GM12864 (cell line): ENCODE measurements around the gene ELP2.

Experiments
- DNase-seq: peaks from one replicate; pipeline ENCODE4 v3.0.0-alpha.2; 2011; ENCODE audit warnings: low read depth
- H3K4me3 ChIP-seq: 2 replicates; pipeline ENCODE4 v1.5.1; 2011; ENCODE audit warnings: mild to moderate bottlenecking, low read depth, low read length, control low read depth
- TF ChIP-seq, protein P1 (sequence below): IDR thresholded peaks from 2 replicates; pipeline ENCODE4 v1.5.1; 2011; ENCODE audit warnings: low read depth, mild to moderate bottlenecking, moderate library complexity, low read length, control low read depth, inconsistent platforms; ENCODE audit errors: missing control alignments

Gene ELP2

GRCh38 chr18:36215577-36215976 is 85.9 kb downstream of the ELP2 start:
- no peak overlapping the region for H3K4me3 ChIP-seq
- no peak for DNase-seq
- TF ChIP-seq, protein P1, sequence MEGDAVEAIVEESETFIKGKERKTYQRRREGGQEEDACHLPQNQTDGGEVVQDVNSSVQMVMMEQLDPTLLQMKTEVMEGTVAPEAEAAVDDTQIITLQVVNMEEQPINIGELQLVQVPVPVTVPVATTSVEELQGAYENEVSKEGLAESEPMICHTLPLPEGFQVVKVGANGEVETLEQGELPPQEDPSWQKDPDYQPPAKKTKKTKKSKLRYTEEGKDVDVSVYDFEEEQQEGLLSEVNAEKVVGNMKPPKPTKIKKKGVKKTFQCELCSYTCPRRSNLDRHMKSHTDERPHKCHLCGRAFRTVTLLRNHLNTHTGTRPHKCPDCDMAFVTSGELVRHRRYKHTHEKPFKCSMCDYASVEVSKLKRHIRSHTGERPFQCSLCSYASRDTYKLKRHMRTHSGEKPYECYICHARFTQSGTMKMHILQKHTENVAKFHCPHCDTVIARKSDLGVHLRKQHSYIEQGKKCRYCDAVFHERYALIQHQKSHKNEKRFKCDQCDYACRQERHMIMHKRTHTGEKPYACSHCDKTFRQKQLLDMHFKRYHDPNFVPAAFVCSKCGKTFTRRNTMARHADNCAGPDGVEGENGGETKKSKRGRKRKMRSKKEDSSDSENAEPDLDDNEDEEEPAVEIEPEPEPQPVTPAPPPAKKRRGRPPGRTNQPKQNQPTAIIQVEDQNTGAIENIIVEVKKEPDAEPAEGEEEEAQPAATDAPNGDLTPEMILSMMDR = no peak

DNA sequence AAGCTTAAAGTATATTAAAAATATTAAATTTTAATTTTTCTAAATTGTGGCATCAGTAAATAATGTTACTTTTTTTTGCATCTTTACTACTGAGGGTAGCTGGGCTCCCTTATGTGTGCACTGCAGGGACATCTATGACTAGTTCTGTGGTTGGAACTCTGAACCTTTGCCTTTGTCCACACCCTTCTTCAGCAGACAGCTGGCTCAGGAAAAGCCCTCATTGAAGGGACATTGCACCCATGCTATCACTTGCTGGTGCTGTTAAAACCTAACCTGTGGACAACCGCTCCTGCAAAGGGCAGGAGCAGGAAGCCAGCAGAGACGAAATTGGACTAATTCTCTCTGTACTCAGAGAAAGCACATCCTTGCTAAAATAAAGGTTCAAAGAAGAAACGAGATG is 87.6 kb downstream of the ELP2 start:
- TF ChIP-seq, protein P1 = no peak
- no peak overlapping the region for H3K4me3 ChIP-seq
- no peak for DNase-seq

- DNase-seq = no peak
- TF ChIP-seq, protein P1 = no peak
- H3K4me3 ChIP-seq = no peak overlapping the region
Measured at GRCh38 chr18:36229188-36229587, 99.5 kb downstream of the ELP2 start.
